Hepatocyte (in vitro differentiated cells): ENCODE measurements around the gene PERCC1. TPM values are rescaled to one million over a fixed set of nuclear protein-coding genes. Genes with fewer than 3 reads are reported as not detected.

Source experiments
- DNase-seq: peaks from one replicate; pipeline ENCODE4 v3.0.0-alpha.2; 2016; ENCODE audit warnings: low spot score
- H2AFZ ChIP-seq: fragments of 200-600 bp; sonication (generic); 2 replicates; pipeline ENCODE4 v1.6.0; 2016; ENCODE audit warnings: antibody characterized with exemption, mild to moderate bottlenecking
- H3K27ac ChIP-seq: fragments of 200-600 bp; sonication (generic); 2 replicates; pipeline ENCODE4 v1.5.1; 2016; ENCODE audit warnings: mild to moderate bottlenecking
- H3K27me3 ChIP-seq: fragments of 200-600 bp; sonication (generic); 2 replicates; pipeline ENCODE4 v1.6.1; 2016
- H3K36me3 ChIP-seq: fragments of 200-600 bp; sonication (generic); replicated peaks from 2 replicates; pipeline ENCODE4 v1.5.1; 2016; ENCODE audit warnings: low read depth; ENCODE audit not compliant: insufficient read depth
- H3K4me1 ChIP-seq: fragments of 200-600 bp; sonication (generic); 2 replicates; pipeline ENCODE4 v1.5.1; 2016; ENCODE audit warnings: mild to moderate bottlenecking, moderate library complexity; ENCODE audit not compliant: insufficient read depth
- H3K4me2 ChIP-seq: fragments of 200-600 bp; sonication (generic); 2 replicates; pipeline ENCODE4 v1.6.0; 2016
- H3K4me3 ChIP-seq: fragments of 200-600 bp; sonication (generic); 2 replicates; pipeline ENCODE4 v1.5.1; 2016; ENCODE audit warnings: mild to moderate bottlenecking
- H3K79me2 ChIP-seq: fragments of 200-600 bp; sonication (generic); 2 replicates; pipeline ENCODE4 v1.6.0; 2017; ENCODE audit warnings: mild to moderate bottlenecking
- H3K9me2 ChIP-seq: fragments of 200-600 bp; sonication (generic); replicated peaks from 2 replicates; pipeline ENCODE4 v1.6.0; 2017; ENCODE audit warnings: mild to moderate bottlenecking; ENCODE audit not compliant: insufficient read depth
- H3K9me3 ChIP-seq: fragments of 200-600 bp; sonication (generic); 2 replicates; pipeline ENCODE4 v1.5.1; 2016; ENCODE audit warnings: low read depth, mild to moderate bottlenecking
- H4K20me1 ChIP-seq: fragments of 200-600 bp; sonication (generic); 2 replicates; pipeline ENCODE4 v1.6.0; 2016; ENCODE audit warnings: mild to moderate bottlenecking; ENCODE audit not compliant: insufficient read depth, poor library complexity, severe bottlenecking
- EZH2 ChIP-seq: fragments of 200-600 bp; sonication (generic); IDR thresholded peaks from 2 replicates; pipeline ENCODE4 v1.6.1; 2016; ENCODE audit warnings: antibody characterized with exemption, mild to moderate bottlenecking, borderline replicate concordance
- EZH2phosphoT487 ChIP-seq: fragments of 200-600 bp; sonication (generic); IDR thresholded peaks from one replicate; pipeline ENCODE4 v1.6.1; 2018; ENCODE audit warnings: antibody characterized with exemption, mild to moderate bottlenecking, low read depth, moderate library complexity; ENCODE audit not compliant: unreplicated experiment, severe bottlenecking
- WGBS: methylation state at CpG from one replicate; pipeline ENCODE4 v1.1.6; 2016; ENCODE audit warnings: low lambda C conversion rate; ENCODE audit errors: missing lambda C conversion rate; 5-methylcytosine and 5-hydroxymethylcytosine counted together
- polyA plus RNA-seq: library from polyadenylated mRNA; unstranded; fragments of >200 nt; fragmentation: Nextera tagmentation; extraction: Ambion mirVana; gene quantifications from 2 replicates; pipeline ENCODE4 v1.2.1, GENCODE V29; 2016
- total RNA-seq: library from RNA; depleted of rRNA; stranded (reverse); fragments of >200 nt; gene quantifications from 2 replicates; pipeline ENCODE4 v1.2.3, GENCODE V29; 2014
- TF ChIP-seq, protein P1 (sequence below): fragments of 200-600 bp; sonication (generic); IDR thresholded peaks from 2 replicates; pipeline ENCODE4 v1.5.1; 2016; ENCODE audit warnings: antibody characterized with exemption, mild to moderate bottlenecking; ENCODE audit not compliant: poor library complexity

Gene PERCC1
- total and polyA plus RNA-seq, 2 experiments from 2014 or later = 2.5 TPM; not detected in 1

DNA sequence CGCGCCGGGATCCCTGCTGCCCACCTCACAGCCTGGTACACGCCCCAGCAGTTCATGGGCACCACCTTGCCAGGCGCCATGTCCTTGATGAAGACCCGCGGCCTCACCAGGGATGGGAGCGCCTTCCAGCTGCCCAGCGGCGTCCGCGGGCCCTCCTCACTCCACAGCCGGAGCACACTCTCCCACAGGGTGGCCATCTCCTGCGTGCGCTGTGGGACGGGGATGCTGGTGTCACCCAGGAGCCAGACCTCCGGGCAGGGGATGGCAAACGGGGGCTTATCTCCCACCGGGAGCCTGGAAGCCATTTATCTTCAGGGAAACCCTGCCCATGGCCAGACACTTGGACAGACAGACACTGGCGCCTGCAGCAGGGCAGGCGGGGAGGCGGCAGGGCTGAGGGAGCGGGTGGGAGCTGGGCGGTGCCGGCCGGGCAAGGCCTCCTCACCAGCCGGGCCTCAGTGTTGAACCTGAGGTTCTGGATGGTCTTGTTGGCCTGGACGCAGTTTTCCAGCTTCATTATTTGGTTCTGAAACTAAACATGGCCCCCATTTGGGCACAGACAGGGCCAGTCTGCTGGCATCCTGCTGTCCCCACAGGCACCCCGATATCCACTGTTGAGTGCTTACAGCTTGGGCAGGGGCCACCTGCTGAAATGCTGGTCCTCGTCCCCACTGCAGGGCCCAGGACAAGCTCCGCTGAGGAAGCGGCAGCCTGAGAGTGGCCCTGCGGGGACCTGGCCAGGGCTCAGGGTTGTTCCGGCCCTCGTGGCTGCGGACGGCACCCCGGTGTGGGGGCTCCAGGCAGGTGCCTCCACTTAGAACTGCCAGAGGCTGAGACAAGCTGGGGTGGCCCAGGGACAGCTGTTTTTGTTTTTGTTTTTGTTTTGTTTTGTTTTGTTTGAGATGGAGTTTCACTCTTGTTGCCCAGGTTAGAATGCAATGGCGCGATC is 4.0 kb downstream of the PERCC1 start:
- WGBS = 96% methylated on average over 36 of the region's 40 CpGs
- no peaks in the 10 kb centered on the region for H3K36me3 ChIP-seq
- H3K9me2 ChIP-seq = no peaks in the 10 kb centered on the region
- H3K4me3 ChIP-seq = no peak overlapping the region
- DNase-seq = no peak
- no peak overlapping the region for H2AFZ ChIP-seq
- H4K20me1 ChIP-seq = no peaks in the 10 kb centered on the region
- no peak overlapping the region for H3K27ac ChIP-seq
- no peaks in the 10 kb centered on the region for H3K9me3 ChIP-seq
- no peak overlapping the region for H3K4me2 ChIP-seq
- H3K79me2 ChIP-seq = no peaks in the 10 kb centered on the region
- no peaks in the 10 kb centered on the region for H3K27me3 ChIP-seq
- H3K4me1 ChIP-seq = peaks cover 13% of the 10 kb centered on the region
- TF ChIP-seq EZH2phosphoT487 = no peak

DNA sequence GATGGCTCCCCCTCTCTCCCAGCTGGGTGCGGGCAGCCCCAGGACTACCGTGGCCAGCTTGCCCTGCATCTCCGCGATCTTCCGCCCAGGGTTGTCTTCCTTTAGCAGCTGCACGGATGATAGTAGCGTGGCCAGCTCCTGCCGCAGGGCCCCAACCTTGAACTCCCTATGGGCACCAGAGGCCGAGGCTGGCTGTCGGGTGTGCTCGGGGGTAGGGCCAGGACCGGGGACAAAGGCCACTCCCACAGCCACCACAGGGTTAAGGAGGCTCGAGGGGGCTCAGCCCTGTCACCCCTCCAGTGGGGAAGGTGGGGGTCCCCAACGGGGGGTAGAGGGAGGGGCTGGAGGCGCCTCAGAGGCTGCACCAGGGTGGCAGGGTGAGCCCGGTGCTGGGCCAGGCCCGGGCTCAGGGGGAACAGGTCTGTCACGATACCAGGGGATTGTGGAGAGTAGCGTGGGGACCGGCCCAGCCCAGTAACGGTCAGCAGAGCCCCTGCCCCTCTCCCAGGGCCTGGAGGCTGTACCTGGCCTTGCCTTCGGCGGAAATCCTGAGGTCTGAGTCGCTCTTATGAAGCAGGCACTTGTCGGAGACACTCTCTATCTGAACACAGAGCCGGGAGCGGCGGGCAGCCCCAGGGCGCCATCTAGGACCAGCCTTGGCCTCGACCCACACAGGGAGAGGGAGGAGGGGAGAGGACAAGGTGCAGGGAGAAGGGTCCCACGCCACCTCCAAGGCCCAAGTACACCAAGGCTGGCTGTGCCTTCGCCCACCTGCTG is 5.2 kb downstream of the PERCC1 start:
- DNase-seq = no peak
- 81% methylated on average over 30 of the region's 32 CpGs for WGBS
- no peaks in the 10 kb centered on the region for H4K20me1 ChIP-seq

DNA sequence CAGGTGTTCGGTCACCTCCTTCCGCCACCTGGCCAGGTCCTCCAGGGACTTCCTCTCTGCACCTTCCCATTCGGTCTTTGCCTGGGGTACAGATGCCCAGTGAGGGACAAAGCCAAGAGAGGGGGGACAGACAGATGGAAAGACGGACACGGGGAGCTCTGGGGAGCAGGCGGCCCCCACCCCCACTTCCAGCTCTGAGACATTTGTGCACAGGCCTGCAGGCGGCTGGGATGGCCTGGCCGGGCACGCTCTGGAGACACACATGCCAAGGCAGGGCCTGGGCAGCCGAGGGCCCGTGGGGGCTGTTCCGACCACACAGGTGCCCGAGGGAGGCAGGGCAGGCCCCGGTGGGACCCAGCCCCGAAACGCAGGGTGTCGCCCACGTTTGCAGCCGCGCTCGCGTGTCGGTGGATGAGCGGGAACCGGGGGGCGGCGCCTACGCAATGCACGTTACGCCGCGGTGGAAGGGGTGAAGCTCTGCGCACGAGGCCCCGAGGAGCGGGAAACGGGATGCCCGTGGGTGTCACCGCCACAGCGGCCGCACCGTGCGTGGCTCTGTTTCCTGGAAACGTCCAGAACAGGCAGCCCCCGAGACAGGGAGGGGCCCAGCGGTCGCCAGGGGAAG is 6.0 kb downstream of the PERCC1 start:
- no peaks in the 10 kb centered on the region for H3K9me3 ChIP-seq
- H3K27ac ChIP-seq = no peak overlapping the region
- whole genome bisulfite sequencing = 94% methylated on average over 43 of the region's 47 CpGs
- no peak for TF ChIP-seq EZH2phosphoT487
- no peak for TF ChIP-seq EZH2
- TF ChIP-seq, protein P1, sequence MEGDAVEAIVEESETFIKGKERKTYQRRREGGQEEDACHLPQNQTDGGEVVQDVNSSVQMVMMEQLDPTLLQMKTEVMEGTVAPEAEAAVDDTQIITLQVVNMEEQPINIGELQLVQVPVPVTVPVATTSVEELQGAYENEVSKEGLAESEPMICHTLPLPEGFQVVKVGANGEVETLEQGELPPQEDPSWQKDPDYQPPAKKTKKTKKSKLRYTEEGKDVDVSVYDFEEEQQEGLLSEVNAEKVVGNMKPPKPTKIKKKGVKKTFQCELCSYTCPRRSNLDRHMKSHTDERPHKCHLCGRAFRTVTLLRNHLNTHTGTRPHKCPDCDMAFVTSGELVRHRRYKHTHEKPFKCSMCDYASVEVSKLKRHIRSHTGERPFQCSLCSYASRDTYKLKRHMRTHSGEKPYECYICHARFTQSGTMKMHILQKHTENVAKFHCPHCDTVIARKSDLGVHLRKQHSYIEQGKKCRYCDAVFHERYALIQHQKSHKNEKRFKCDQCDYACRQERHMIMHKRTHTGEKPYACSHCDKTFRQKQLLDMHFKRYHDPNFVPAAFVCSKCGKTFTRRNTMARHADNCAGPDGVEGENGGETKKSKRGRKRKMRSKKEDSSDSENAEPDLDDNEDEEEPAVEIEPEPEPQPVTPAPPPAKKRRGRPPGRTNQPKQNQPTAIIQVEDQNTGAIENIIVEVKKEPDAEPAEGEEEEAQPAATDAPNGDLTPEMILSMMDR = no peak
- no peaks in the 10 kb centered on the region for H3K4me1 ChIP-seq
- no peak overlapping the region for H3K4me2 ChIP-seq
- H2AFZ ChIP-seq = no peak overlapping the region
- DNase-seq = no peak
- H3K4me3 ChIP-seq = no peak overlapping the region
- no peaks in the 10 kb centered on the region for H3K36me3 ChIP-seq
- H3K79me2 ChIP-seq = no peaks in the 10 kb centered on the region
- no peaks in the 10 kb centered on the region for H3K9me2 ChIP-seq
- H4K20me1 ChIP-seq = no peaks in the 10 kb centered on the region
- no peaks in the 10 kb centered on the region for H3K27me3 ChIP-seq

More for the DNA sequence above, 5.2 kb downstream of the PERCC1 start:
- Histone ChIP-seq H3K9me2 (no peaks in the 10 kb centered on the region), H3K27ac (no peak overlapping the region), H3K4me1 (peaks cover 3% of the 10 kb centered on the region), H3K9me3 (no peaks in the 10 kb centered on the region), H3K36me3 (no peaks in the 10 kb centered on the region), H3K79me2 (no peaks in the 10 kb centered on the region), H3K27me3 (no peaks in the 10 kb centered on the region), H2AFZ (no peak overlapping the region), H3K4me3 (no peak overlapping the region), H3K4me2 (no peak overlapping the region)
- no peak for TF ChIP-seq EZH2
- TF ChIP-seq, protein P1 = no peak
- TF ChIP-seq EZH2phosphoT487 = no peak
